Ascending aorta (tissue), 2 donors: ENCODE results near the gene OBSL1. TPM values are rescaled to one million over a fixed set of nuclear protein-coding genes. Genes with fewer than 3 reads are reported as not detected.
A peak's percentile ranks its signal among the peaks of the same experiment; 100 is the strongest.

Experiments
- DNase-seq, 2 donors: peaks; one replicate each; pipeline ENCODE4 v3.0.0-alpha.2; 2019; ENCODE audit warnings: low spot score in 2 of 2
- H3K27ac ChIP-seq, 2 donors: fragments of 200-600 bp; sonication (generic); one replicate each; pipeline ENCODE4 v1.5.1; 2016 to 2017; ENCODE audit warnings: mild to moderate bottlenecking in 1 of 2
- H3K27me3 ChIP-seq: fragments of 200-600 bp; sonication (generic); one replicate; pipeline ENCODE4 v1.5.1; 2017
- H3K36me3 ChIP-seq, 2 donors: fragments of 200-600 bp; sonication (generic); one replicate each; pipeline ENCODE4 v1.5.1; 2016
- H3K4me1 ChIP-seq, 2 donors: fragments of 200-600 bp; sonication (generic); one replicate each; pipeline ENCODE4 v1.5.1; 2016 to 2017; ENCODE audit warnings: mild to moderate bottlenecking in 1 of 2
- H3K4me3 ChIP-seq, 2 donors: fragments of 200-600 bp; sonication (generic); one replicate each; pipeline ENCODE4 v1.5.1; 2016 to 2017; ENCODE audit warnings: mild to moderate bottlenecking in 1 of 2
- H3K9me3 ChIP-seq, 2 donors: fragments of 200-600 bp; sonication (generic); one replicate each; pipeline ENCODE4 v1.5.1; 2016
- intact Hi-C: fragments of 100-400 bp; cut with DNase I; formaldehyde crosslinking; loops from one replicate; pipeline ENCODE4 v1.15.1; 2023
- total RNA-seq: library from RNA; depleted of rRNA; stranded (reverse); fragments of >200 nt; gene quantifications from one replicate; pipeline ENCODE4 v1.1.0, GENCODE V29; 2016
- TF ChIP-seq, protein P1 (sequence below), 3 experiments: fragments of 200-600 bp in 2 of 3; fragments of 450-650 bp in 1 of 3; sonication (generic) in 2 of 3; IDR thresholded peaks; one replicate each; pipeline ENCODE4 v1.5.1; 2016 to 2019; ENCODE audit warnings: antibody characterized with exemption in 3 of 3, mild to moderate bottlenecking in 1 of 3, moderate library complexity in 1 of 3

OBSL1 gene
- total RNA-seq, 1 donor from 2014 or later, result 151 TPM

DNA sequence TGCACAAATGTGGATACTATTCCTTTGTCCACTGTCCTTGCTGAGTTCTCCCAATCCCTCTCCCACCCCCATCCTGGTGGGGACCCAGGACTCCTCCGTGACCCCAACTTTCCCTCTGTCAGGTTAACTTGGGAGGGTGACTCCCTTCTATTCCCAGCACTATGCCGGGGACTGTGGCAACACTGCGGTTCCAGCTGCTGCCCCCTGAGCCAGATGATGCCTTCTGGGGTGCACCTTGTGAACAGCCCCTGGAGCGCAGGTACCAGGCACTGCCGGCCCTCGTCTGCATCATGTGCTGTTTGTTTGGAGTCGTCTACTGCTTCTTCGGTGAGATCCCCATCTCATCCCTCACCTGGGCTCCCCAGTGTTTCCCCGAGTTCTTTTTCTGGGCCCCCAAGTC is 26.8 kb downstream of the OBSL1 start:
- Histone ChIP-seq H3K27ac (peak overlapping the region; percentile 92 to 95), H3K27me3 (no peaks in the 10 kb centered on the region), H3K36me3 (peaks cover 19 to 21% of the 10 kb centered on the region in 2 donors), H3K4me1 (peaks cover 8 to 24% of the 10 kb centered on the region in 2 donors), H3K9me3 (no peaks in the 10 kb centered on the region), H3K4me3 (peak overlapping the region; percentile 87 to 90)
- TF ChIP-seq, protein P1, sequence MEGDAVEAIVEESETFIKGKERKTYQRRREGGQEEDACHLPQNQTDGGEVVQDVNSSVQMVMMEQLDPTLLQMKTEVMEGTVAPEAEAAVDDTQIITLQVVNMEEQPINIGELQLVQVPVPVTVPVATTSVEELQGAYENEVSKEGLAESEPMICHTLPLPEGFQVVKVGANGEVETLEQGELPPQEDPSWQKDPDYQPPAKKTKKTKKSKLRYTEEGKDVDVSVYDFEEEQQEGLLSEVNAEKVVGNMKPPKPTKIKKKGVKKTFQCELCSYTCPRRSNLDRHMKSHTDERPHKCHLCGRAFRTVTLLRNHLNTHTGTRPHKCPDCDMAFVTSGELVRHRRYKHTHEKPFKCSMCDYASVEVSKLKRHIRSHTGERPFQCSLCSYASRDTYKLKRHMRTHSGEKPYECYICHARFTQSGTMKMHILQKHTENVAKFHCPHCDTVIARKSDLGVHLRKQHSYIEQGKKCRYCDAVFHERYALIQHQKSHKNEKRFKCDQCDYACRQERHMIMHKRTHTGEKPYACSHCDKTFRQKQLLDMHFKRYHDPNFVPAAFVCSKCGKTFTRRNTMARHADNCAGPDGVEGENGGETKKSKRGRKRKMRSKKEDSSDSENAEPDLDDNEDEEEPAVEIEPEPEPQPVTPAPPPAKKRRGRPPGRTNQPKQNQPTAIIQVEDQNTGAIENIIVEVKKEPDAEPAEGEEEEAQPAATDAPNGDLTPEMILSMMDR (IDR thresholded peaks at IDR 0.05), result no peak
- intact Hi-C loops, result loop anchor here (1.0 to 10.0 kb wide), 2 partner anchors 8 to 270 kb away; partner anchors contain the start of gene DNAJB2
- no peak for DNase-seq

DNA sequence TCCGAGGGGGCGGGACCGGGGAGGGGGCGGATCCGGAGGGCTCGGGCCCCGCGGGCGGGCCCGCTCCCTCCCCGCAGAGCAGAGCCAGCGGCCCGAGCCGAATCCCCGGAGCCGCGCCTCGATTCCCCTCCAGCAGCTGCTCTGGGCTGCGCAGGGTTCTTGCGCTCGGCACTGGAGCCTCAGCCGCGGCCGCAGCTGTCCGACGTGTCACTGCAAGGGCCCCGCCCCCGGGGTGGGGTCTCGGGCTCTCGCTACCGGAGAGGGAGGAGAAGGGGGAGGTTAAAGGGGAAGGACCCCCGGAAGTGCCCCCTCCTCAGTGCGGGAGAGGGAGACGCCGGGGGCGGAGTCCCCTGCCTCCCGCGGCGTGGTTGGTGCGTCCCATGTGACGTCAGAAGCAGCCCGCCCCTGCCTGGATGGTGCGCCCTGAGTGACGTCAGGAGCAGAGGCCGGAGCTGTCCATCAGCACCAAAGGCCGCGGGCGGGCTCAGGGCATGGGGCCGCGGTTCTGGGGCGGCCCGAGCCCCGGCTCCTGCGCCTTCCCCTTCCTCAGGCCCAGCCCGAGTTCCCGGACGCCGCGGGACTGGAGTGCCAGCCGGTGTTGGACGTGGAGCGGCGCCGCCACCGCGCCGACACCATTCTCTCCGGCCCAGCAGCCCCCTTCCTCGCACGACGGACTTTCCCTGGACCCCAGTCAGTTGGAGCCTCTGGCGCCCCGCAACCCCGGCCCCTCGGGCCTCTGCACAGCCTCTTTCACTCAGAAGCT is 27.6 kb downstream of the OBSL1 start, which contains the start of the genes CHPF and TMEM198:
Gene CHPF (minus strand): TSS at position 214 of the 763 bp plus-strand sequence. CDS start 271 bp downstream, outside the sequence.
Gene TMEM198 (plus strand): TSS at position 433 of the 763 bp plus-strand sequence. CDS start 700 bp downstream, outside the sequence.
- H3K4me1 ChIP-seq, result peaks cover 8 to 24% of the 10 kb centered on the region in 2 donors
- peak; percentile 96 to 99 for DNase-seq
- TF ChIP-seq, protein P1 (IDR thresholded peaks at IDR 0.05), result no peak
- peak within 1 kb of the TSS; percentile 92 to 95 for H3K27ac ChIP-seq
- no peaks in the 10 kb centered on the region for H3K27me3 ChIP-seq
- H3K9me3 ChIP-seq, result no peaks in the 10 kb centered on the region
- intact Hi-C loops, result loop anchor here (1.0 to 10.0 kb wide), 8 partner anchors 9 to 269 kb away; partner anchors contain the start of genes DNAJB2, GMPPA and STK11IP
- peaks cover 26 to 29% of the 10 kb centered on the region in 2 donors for H3K36me3 ChIP-seq
- peak within 1 kb of the TSS; percentile 87 to 90 for H3K4me3 ChIP-seq

DNA sequence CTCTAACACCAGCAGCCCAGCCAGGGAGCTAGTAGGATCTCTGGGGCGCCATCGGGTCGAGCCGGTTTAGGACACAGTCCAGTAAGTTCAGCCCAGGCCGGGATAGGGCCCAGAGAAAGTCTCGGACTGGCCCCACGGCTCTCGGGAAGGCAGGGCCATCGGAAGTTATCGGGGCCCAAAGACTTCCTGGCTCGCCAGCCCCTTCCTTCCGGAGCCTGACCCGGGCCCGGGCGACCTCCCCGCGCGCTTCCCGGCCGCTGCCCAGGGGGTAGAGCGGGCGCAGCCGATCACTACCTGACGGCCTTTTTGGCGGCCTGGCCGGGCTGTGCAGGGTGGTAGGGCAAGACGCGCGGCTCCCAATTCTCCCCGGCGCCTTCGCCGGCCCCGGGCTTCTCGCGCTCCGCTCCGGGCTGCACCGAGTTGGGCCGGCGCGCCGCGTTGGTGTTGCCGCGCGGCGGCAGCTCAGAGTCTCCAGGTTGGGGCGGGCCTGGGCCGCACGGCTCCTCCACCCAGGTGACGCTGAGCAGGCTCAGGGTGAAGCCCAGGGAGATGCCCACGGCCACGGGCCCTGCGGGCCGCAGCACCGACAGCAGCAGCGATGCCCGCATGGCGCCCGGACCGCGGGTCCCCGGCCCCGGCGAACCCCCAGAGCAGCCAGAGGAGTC is 28.3 kb downstream of the OBSL1 start:
- H3K27ac ChIP-seq, result peak overlapping the region; percentile 92 to 95
- H3K9me3 ChIP-seq, result no peaks in the 10 kb centered on the region
- no peak for DNase-seq
- intact Hi-C loops, result loop anchor here (1.0 to 10.0 kb wide), 8 partner anchors 42 to 268 kb away; partner anchors contain the start of genes DNAJB2, GMPPA and STK11IP
- no peaks in the 10 kb centered on the region for H3K27me3 ChIP-seq
- peak overlapping the region; percentile 87 to 90 for H3K4me3 ChIP-seq
- peaks cover 26 to 36% of the 10 kb centered on the region in 2 donors for H3K36me3 ChIP-seq
- peaks cover 8 to 24% of the 10 kb centered on the region in 2 donors for H3K4me1 ChIP-seq
- TF ChIP-seq, protein P1 (IDR thresholded peaks at IDR 0.05), result peak in 2 of 3 experiments; percentile 9 to 21

DNA sequence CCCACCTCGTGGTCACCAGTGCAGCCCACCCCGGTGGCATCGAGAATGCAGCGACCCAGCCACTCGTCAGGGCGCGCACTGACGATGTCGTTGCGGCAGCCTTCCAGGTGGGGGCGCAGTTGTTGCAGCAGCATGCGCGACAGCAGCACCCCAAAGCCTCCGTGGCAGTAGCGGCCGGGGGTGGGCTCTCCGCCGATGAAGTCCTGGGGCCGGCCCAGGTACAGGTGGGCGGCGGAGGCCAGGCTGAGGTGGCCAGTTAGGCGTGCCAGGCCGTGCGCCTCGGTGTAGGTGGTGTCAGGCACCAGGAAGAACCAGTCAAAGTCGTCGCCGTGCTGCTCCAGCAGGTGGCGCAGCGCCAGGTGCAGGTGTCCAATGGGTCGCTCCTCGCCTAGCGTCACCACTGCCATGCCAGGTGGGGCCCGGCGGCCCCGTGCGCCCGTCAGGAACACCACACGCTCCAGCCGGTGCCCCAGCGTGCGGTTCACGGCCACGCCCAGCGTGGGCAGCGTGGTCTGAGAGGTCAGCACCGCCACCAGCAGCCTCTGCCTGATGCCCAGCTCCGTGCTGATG is 29.6 kb downstream of the OBSL1 start:
- intact Hi-C loops, result loop anchor here (1.0 to 10.0 kb wide), 3 partner anchors 40 to 267 kb away; partner anchors contain the start of genes DNAJB2 and STK11IP
- Histone ChIP-seq H3K4me3 (peak overlapping the region; percentile 31 to 43), H3K4me1 (peaks cover 8 to 24% of the 10 kb centered on the region in 2 donors), H3K9me3 (no peaks in the 10 kb centered on the region), H3K27me3 (no peaks in the 10 kb centered on the region), H3K36me3 (peaks cover 26 to 36% of the 10 kb centered on the region in 2 donors), H3K27ac (no peak overlapping the region)
- peak in 1 of 2 donors; percentile 87 for DNase-seq
- TF ChIP-seq, protein P1 (IDR thresholded peaks at IDR 0.05), result peak; percentile 86 to 88 (median 87)
